Measurements from ENCODE around the gene SLC35F6. TPM values are rescaled to one million over a fixed set of nuclear protein-coding genes. Genes with fewer than 3 reads are reported as not detected.
"Not testable (repeated sequence)": the region's sequence is repeated elsewhere in the genome, so short reads cannot be mapped to it uniquely, and the experiment has no call there.

Gene SLC35F6
- polyA plus RNA-seq, 1 donor (not counting 4 experiments of a cell fraction or from before 2014, with no cell fraction given) = 25.7 TPM

DNA sequence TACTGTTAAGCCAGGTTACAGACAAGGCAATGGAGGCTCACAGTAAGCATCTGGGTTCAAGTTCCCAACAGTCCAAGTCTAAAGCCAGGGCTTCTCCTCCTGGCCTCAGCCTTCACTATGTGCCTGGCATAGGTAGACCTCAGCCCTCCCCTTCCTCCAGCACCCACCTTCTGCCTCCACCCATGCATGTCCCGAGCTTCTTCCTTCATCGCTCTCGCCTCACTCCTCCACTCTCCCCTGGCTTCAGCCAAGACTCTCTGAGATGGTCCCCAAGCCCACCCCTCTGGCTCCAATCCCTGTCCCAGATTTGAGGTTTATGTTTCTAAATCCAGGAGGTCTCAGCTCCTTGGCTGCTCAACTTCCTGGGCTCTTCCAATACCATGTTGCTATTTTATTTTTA lies 48.6 kb downstream of the SLC35F6 start:
- Histone ChIP-seq H3K4me2 (ENCODE audit: control insufficient read depth, extremely low read depth, insufficient read depth, low read depth, low read length) (no peak overlapping the region), H3K4me3 (ENCODE audit: control insufficient read depth in 2 of 3, extremely low read depth in 1 of 3, insufficient read depth in 2 of 3, low read depth in 1 of 3, low read length in 3 of 3) (no peak overlapping the region), H3K36me3 (ENCODE audit: control insufficient read depth in 2 of 2, extremely low read depth in 1 of 2, insufficient read depth in 2 of 2, low read length in 2 of 2) (no peaks in the 10 kb centered on the region), H2AFZ (ENCODE audit: control insufficient read depth, low read length) (no peak overlapping the region), H3K4me1 (ENCODE audit: control insufficient read depth, extremely low read depth, insufficient read depth, low read length) (peaks cover 4% of the 10 kb centered on the region), H3K9ac (ENCODE audit: control insufficient read depth, extremely low read depth, insufficient read depth, low read length) (no peak overlapping the region), H4K20me1 (ENCODE audit: control insufficient read depth, extremely low read depth, insufficient read depth, low read length) (no peaks in the 10 kb centered on the region), H3K79me2 (ENCODE audit: control insufficient read depth, insufficient read depth, low read length) (no peaks in the 10 kb centered on the region), H3K27me3 (ENCODE audit: control insufficient read depth, extremely low read depth, insufficient read depth, low read length) (no peaks in the 10 kb centered on the region), H3K9me3 (ENCODE audit: control insufficient read depth, low read depth, low read length) (no peaks in the 10 kb centered on the region), H3K9me1 (ENCODE audit: control insufficient read depth, extremely low read depth, insufficient read depth, low read length) (no peaks in the 10 kb centered on the region), H3K27ac (ENCODE audit: control insufficient read depth, insufficient read depth, low read length) (no peak overlapping the region)
- TF ChIP-seq, protein P1, sequence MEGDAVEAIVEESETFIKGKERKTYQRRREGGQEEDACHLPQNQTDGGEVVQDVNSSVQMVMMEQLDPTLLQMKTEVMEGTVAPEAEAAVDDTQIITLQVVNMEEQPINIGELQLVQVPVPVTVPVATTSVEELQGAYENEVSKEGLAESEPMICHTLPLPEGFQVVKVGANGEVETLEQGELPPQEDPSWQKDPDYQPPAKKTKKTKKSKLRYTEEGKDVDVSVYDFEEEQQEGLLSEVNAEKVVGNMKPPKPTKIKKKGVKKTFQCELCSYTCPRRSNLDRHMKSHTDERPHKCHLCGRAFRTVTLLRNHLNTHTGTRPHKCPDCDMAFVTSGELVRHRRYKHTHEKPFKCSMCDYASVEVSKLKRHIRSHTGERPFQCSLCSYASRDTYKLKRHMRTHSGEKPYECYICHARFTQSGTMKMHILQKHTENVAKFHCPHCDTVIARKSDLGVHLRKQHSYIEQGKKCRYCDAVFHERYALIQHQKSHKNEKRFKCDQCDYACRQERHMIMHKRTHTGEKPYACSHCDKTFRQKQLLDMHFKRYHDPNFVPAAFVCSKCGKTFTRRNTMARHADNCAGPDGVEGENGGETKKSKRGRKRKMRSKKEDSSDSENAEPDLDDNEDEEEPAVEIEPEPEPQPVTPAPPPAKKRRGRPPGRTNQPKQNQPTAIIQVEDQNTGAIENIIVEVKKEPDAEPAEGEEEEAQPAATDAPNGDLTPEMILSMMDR (optimal IDR thresholded peaks at IDR 0.05 in 1 of 3, IDR thresholded peaks at IDR 0.05 in 1 of 3, conservative IDR thresholded peaks at IDR 0.05 in 1 of 3; ENCODE audit: extremely low read depth in 1 of 3, insufficient read depth in 2 of 3, low read length in 3 of 3) = no peak
- TF ChIP-seq EZH2 (IDR thresholded peaks at IDR 0.05; ENCODE audit: low read length) = no peak
- no peak for DNase-seq (ENCODE audit: low read depth, low spot score)
- FAIRE-seq = no peak
- dilution Hi-C loops (cut with MboI; ENCODE audit: extremely low pct_ligation_motif_present, low sequenced_read_pairs) = no loop called here

DNA sequence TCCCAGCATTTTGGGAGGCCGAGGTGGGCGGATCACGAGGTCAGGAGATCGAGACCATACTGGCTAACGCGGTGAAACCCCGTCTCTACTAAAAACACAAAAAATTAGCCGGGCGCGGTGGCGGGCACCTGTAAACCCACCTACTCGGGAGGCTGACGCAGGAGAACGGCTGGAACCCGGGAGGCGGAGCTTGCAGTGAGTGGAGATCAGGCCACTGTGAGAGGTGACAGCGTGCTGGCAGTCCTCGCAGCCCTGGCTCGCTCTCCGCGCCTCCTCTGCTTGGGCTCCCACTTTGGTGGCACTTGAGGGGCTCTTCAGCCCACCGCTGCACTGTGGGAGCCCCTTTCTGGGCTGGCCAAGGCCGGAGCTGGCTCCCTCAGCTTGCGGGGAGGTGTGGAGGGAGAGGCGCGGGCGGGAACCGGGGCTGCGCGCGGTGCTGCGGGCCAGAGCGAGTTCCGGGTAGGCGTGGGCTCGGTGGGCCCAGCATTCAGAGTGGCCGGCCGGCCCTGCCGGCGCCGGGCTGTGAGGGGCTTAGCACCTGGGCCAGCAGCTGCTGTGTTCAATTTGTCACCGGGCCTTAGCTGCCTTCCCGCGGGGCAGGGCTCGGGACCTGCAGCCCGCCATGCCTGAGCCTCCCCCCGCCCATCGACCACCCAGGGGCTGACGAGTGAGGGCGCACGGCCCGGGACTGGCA lies 50.1 kb downstream of the SLC35F6 start:
- not testable (repeated sequence) for FAIRE-seq

DNA sequence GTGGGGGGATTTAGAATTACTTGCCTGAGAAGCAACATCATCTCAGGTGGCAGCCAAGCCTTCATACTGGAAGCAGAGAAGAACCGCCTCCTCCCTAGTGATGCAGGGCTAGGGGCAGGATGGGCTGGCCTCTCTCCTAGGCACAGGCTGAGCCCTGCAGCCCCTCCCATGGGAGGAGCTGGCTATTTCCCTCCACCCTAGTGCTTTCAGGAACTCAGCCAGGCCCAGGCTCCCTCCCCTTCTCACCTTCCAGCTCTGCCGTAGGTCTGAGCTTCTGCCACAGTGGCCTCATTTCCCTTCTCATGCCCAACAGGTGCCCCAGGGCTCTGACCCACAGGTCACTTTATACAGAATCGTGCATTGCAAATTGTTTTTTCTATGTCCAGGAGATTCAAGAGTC lies 52.8 kb downstream of the SLC35F6 start:
- H3K27me3 ChIP-seq (ENCODE audit: control insufficient read depth, extremely low read depth, insufficient read depth, low read length) = peaks cover 4% of the 10 kb centered on the region
- no peak overlapping the region for H3K4me2 ChIP-seq (ENCODE audit: control insufficient read depth, extremely low read depth, insufficient read depth, low read depth, low read length)
- no peaks in the 10 kb centered on the region for H3K9me3 ChIP-seq (ENCODE audit: control insufficient read depth, low read depth, low read length)
- dilution Hi-C loops (cut with MboI; ENCODE audit: extremely low pct_ligation_motif_present, low sequenced_read_pairs) = no loop called here
- H4K20me1 ChIP-seq (ENCODE audit: control insufficient read depth, extremely low read depth, insufficient read depth, low read length) = no peaks in the 10 kb centered on the region
- no peaks in the 10 kb centered on the region for H3K9me1 ChIP-seq (ENCODE audit: control insufficient read depth, extremely low read depth, insufficient read depth, low read length)
- TF ChIP-seq EZH2 (IDR thresholded peaks at IDR 0.05; ENCODE audit: low read length) = no peak
- TF ChIP-seq, protein P1 (optimal IDR thresholded peaks at IDR 0.05 in 1 of 3, IDR thresholded peaks at IDR 0.05 in 1 of 3, conservative IDR thresholded peaks at IDR 0.05 in 1 of 3; ENCODE audit: extremely low read depth in 1 of 3, insufficient read depth in 2 of 3, low read length in 3 of 3) = no peak
- no peak overlapping the region for H3K4me3 ChIP-seq (ENCODE audit: control insufficient read depth in 2 of 3, extremely low read depth in 1 of 3, insufficient read depth in 2 of 3, low read depth in 1 of 3, low read length in 3 of 3)
- DNase-seq (ENCODE audit: low read depth, low spot score) (no peak), FAIRE-seq (no peak)
- H3K79me2 ChIP-seq (ENCODE audit: control insufficient read depth, insufficient read depth, low read length) = no peaks in the 10 kb centered on the region
- no peaks in the 10 kb centered on the region for H3K4me1 ChIP-seq (ENCODE audit: control insufficient read depth, extremely low read depth, insufficient read depth, low read length)
- no peak overlapping the region for H2AFZ ChIP-seq (ENCODE audit: control insufficient read depth, low read length)
- no peaks in the 10 kb centered on the region for H3K36me3 ChIP-seq (ENCODE audit: control insufficient read depth in 2 of 2, extremely low read depth in 1 of 2, insufficient read depth in 2 of 2, low read length in 2 of 2)
- H3K9ac ChIP-seq (ENCODE audit: control insufficient read depth, extremely low read depth, insufficient read depth, low read length) = no peak overlapping the region
- no peak overlapping the region for H3K27ac ChIP-seq (ENCODE audit: control insufficient read depth, insufficient read depth, low read length)

More for the DNA sequence above, 50.1 kb downstream of the SLC35F6 start:
- H3K9me3 ChIP-seq (ENCODE audit: control insufficient read depth, low read depth, low read length); H3K4me1 ChIP-seq (ENCODE audit: control insufficient read depth, extremely low read depth, insufficient read depth, low read length); dilution Hi-C loops (cut with MboI; ENCODE audit: extremely low pct_ligation_motif_present, low sequenced_read_pairs); H3K27ac ChIP-seq (ENCODE audit: control insufficient read depth, insufficient read depth, low read length); H3K36me3 ChIP-seq (ENCODE audit: control insufficient read depth in 2 of 2, extremely low read depth in 1 of 2, insufficient read depth in 2 of 2, low read length in 2 of 2); H4K20me1 ChIP-seq (ENCODE audit: control insufficient read depth, extremely low read depth, insufficient read depth, low read length); DNase-seq (ENCODE audit: low read depth, low spot score); H3K9me1 ChIP-seq (ENCODE audit: control insufficient read depth, extremely low read depth, insufficient read depth, low read length); H2AFZ ChIP-seq (ENCODE audit: control insufficient read depth, low read length); H3K4me3 ChIP-seq (ENCODE audit: control insufficient read depth in 2 of 3, extremely low read depth in 1 of 3, insufficient read depth in 2 of 3, low read depth in 1 of 3, low read length in 3 of 3); H3K27me3 ChIP-seq (ENCODE audit: control insufficient read depth, extremely low read depth, insufficient read depth, low read length); H3K9ac ChIP-seq (ENCODE audit: control insufficient read depth, extremely low read depth, insufficient read depth, low read length); H3K79me2 ChIP-seq (ENCODE audit: control insufficient read depth, insufficient read depth, low read length); H3K4me2 ChIP-seq (ENCODE audit: control insufficient read depth, extremely low read depth, insufficient read depth, low read depth, low read length): not testable (repeated sequence)

Data from keratinocyte (primary cell).